GOT3 (cell line): ENCODE measurements around the gene TMEM170B.

Experiments
- DNase-seq: peaks from one replicate; lab custom pipeline; 2025; ENCODE audit warnings: mixed read lengths; lab: John Stamatoyannopoulos, UW

Gene TMEM170B

GRCh38 chr6:11586117-11586516, 48.6 kb downstream of the TMEM170B start:
- no peak for DNase-seq

GRCh38 chr6:11586536-11586935, 49.0 kb downstream of the TMEM170B start:
- DNase-seq: no peak

GRCh38 chr6:11589261-11589660, 51.7 kb downstream of the TMEM170B start:
- DNase-seq: no peak

GRCh38 chr6:11592294-11592906, 54.9 kb downstream of the TMEM170B start:
- DNase-seq: no peak

GRCh38 chr6:11593096-11593495, 55.5 kb downstream of the TMEM170B start:
- DNase-seq: no peak

GRCh38 chr6:11595903-11596302, 58.4 kb downstream of the TMEM170B start:
- DNase-seq: no peak

- no peak for DNase-seq
These were observed 59.2 kb downstream of the TMEM170B start for GRCh38 chr6:11596640-11597237.

GRCh38 chr6:11598687-11599086, 61.1 kb downstream of the TMEM170B start:
- DNase-seq: no peak

- no peak for DNase-seq
These were observed 62.7 kb downstream of the TMEM170B start for GRCh38 chr6:11600251-11600650.

- DNase-seq: no peak
These were observed 64.4 kb downstream of the TMEM170B start for GRCh38 chr6:11601776-11602605.

- no peak for DNase-seq
These were observed 66.7 kb downstream of the TMEM170B start for GRCh38 chr6:11604215-11604614.

GRCh38 chr6:11604836-11605506, 67.4 kb downstream of the TMEM170B start:
- DNase-seq: no peak

- DNase-seq: no peak
These were observed 68.0 kb downstream of the TMEM170B start for GRCh38 chr6:11605507-11605905.

- no peak for DNase-seq
These were observed 68.8 kb downstream of the TMEM170B start for GRCh38 chr6:11606332-11606731.

GRCh38 chr6:11607383-11607782, 69.8 kb downstream of the TMEM170B start:
- no peak for DNase-seq

- no peak for DNase-seq
These were observed 71.2 kb downstream of the TMEM170B start for GRCh38 chr6:11608600-11609323.

- DNase-seq: peak; percentile 10
These were observed 71.9 kb downstream of the TMEM170B start for GRCh38 chr6:11609324-11610071.

- no peak for DNase-seq
These were observed 75.8 kb downstream of the TMEM170B start for GRCh38 chr6:11613336-11613735.

GRCh38 chr6:11613858-11614257, 76.3 kb downstream of the TMEM170B start:
- no peak for DNase-seq

- no peak for DNase-seq
These were observed 77.1 kb downstream of the TMEM170B start for GRCh38 chr6:11614534-11615213.

GRCh38 chr6:11615214-11615602, 77.7 kb downstream of the TMEM170B start:
- DNase-seq: no peak
